ENCODE data around the gene HIC1.

The HIC1 gene

DNA sequence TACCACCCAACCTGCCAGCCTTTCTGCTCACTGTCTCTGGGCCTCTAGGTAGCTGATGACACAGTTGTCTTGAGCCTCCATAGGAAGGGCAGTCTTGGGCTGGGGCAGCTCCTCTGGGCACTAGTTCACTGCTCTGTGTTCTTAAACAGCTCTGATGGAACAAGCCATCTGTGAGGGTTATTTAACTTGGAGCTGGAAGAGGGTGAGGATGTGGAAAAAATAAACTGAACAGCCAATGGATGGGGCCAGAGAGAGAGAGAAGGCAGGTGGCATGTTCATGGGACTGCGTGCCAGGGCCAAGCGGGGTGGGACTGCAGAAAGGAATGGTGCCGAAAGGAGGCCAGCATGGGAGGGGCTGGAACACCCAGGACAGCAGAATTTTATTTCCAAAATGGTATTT, 52.6 kb downstream of the HIC1 start:
- peak in 2 of 14 donors; percentile 21 to 97 for DNase-seq

DNA sequence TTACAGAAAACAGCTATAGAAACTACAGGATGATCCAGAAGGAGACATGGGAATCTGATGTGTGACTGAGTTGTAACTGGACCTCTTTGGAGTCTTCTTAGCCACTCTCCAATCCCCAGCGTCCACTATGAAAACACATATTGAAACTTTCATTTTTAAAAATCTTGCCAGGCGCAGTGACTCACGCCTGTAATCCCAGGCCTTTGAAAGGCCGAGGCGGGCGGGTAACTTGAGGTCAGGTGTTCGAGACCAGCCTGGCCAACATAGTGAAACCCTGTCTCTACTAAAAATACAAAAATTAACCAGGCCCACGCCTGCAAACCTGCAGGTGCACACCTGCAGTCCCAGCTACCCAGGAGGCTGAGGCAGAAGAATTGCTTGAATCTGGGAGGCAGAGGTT, 53.3 kb downstream of the HIC1 start:
- no peak for DNase-seq

DNA sequence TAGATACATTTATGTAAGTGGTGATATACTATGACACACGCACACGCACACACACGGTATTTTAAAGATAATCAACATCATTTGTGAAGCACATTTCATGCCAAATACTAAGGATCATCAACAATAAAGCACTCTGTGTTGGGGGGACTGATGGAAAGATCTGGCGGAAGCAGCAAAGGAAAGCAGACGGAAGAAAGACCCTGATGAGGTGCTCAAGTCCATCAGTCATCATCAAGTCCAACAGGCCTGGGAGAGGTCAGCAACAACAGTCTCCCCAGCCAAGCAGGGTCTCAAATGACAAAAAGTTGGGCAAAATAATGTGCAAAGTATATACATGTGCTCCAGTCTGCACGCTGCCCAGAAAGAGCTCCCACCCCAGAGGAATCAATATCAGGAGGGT, 55.5 kb downstream of the HIC1 start:
- DNase-seq: no peak

DNA sequence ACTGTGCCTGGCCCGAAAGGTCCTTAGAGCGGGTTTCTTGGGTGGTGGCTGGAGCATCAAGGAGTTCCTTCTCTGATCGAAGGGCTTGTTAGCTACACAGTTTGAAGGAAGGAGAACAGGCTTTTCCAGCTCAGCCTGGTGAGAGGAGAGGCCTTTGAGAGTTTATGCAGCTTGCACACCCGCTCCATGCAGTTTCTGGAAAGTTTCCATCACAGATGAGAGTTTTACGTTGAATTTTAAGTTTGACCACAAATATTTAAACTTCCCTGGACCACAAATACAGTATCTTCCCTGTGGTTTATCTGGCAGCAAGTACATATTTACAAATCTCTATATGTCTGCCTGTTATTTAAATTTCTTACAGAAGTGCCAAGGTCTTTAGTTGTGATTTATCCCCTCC, 56.8 kb downstream of the HIC1 start:
- no peak for DNase-seq
